Fibroblast of the aortic adventitia (primary cell): Measurements from ENCODE around the gene HIGD2A. TPM values are rescaled to one million over a fixed set of nuclear protein-coding genes. Genes with fewer than 3 reads are reported as not detected.

ENCODE experiments used
- DNase-seq: peaks from one replicate; pipeline ENCODE4 v3.0.0-alpha.2; 2010; ENCODE audit warnings: low read depth
- H3K4me3 ChIP-seq: 2 replicates; pipeline ENCODE4 v1.5.1; 2011; ENCODE audit warnings: low read depth, mild to moderate bottlenecking, control low read depth, low read length, moderate library complexity
- CTCF ChIP-seq: IDR thresholded peaks from 2 replicates; pipeline ENCODE4 v1.5.1; 2011; ENCODE audit warnings: mild to moderate bottlenecking, low read length, control low read depth, inconsistent platforms; ENCODE audit not compliant: insufficient read depth
- total RNA-seq: library from RNA; depleted of rRNA; stranded (reverse); fragments of >200 nt; gene quantifications from 2 replicates; pipeline ENCODE4 v1.2.3, GENCODE V29; 2012; ENCODE audit warnings: low replicate concordance

The HIGD2A gene
- total RNA-seq, 1 donor = 51.9 TPM

GRCh38 chr5:176382721-176383120, 5.8 kb upstream of the HIGD2A start:
- DNase-seq = no peak
- TF ChIP-seq CTCF = no peak
- no peak overlapping the region for H3K4me3 ChIP-seq

GRCh38 chr5:176383248-176383905, 5.2 kb upstream of the HIGD2A start:
- no peak overlapping the region for H3K4me3 ChIP-seq
- no peak for TF ChIP-seq CTCF
- no peak for DNase-seq

GRCh38 chr5:176383961-176384360, 4.6 kb upstream of the HIGD2A start:
- no peak overlapping the region for H3K4me3 ChIP-seq
- no peak for DNase-seq
- TF ChIP-seq CTCF = no peak

- H3K4me3 ChIP-seq = no peak overlapping the region
- no peak for DNase-seq
- no peak for TF ChIP-seq CTCF
These were observed 4.1 kb upstream of the HIGD2A start for GRCh38 chr5:176384366-176384930.

GRCh38 chr5:176384991-176385390, 3.6 kb upstream of the HIGD2A start:
- H3K4me3 ChIP-seq = no peak overlapping the region
- no peak for TF ChIP-seq CTCF
- no peak for DNase-seq

- no peak for TF ChIP-seq CTCF
- H3K4me3 ChIP-seq = peak overlapping the region; percentile 13
- DNase-seq = no peak
These were observed 2.1 kb upstream of the HIGD2A start for GRCh38 chr5:176386491-176386890.
